Sigmoid colon (tissue), 4 donors: ENCODE results near the gene PPP4C.
A peak's percentile ranks its signal among the peaks of the same experiment; 100 is the strongest.

ENCODE experiments used
- POLR2A ChIP-seq, 2 donors: fragments of 450-650 bp; IDR thresholded peaks; one replicate each; pipeline ENCODE4 v1.6.1; 2016; ENCODE audit warnings: antibody characterized with exemption in 2 of 2, mild to moderate bottlenecking in 2 of 2, moderate library complexity in 2 of 2
- POLR2AphosphoS5 ChIP-seq, 4 donors: sonication (generic); formaldehyde crosslinking; IDR thresholded peaks; one replicate each; pipeline ENCODE4 v1.6.1; 2017; ENCODE audit warnings: antibody characterized with exemption in 4 of 4
- TF ChIP-seq, protein P1 (sequence below), 4 experiments: fragments of 450-650 bp in 3 of 4; fragments of 200-600 bp in 1 of 4; IDR thresholded peaks; one replicate each; pipeline ENCODE4 v1.5.1; 2016 to 2019; ENCODE audit warnings: antibody characterized with exemption in 4 of 4, mild to moderate bottlenecking in 3 of 4, moderate library complexity in 2 of 4

GRCh38 chr16:30069611-30070462 lies 6.0 kb upstream of the PPP4C start:
- no peak for TF ChIP-seq POLR2A (IDR thresholded peaks at IDR 0.05)
- TF ChIP-seq, protein P1, sequence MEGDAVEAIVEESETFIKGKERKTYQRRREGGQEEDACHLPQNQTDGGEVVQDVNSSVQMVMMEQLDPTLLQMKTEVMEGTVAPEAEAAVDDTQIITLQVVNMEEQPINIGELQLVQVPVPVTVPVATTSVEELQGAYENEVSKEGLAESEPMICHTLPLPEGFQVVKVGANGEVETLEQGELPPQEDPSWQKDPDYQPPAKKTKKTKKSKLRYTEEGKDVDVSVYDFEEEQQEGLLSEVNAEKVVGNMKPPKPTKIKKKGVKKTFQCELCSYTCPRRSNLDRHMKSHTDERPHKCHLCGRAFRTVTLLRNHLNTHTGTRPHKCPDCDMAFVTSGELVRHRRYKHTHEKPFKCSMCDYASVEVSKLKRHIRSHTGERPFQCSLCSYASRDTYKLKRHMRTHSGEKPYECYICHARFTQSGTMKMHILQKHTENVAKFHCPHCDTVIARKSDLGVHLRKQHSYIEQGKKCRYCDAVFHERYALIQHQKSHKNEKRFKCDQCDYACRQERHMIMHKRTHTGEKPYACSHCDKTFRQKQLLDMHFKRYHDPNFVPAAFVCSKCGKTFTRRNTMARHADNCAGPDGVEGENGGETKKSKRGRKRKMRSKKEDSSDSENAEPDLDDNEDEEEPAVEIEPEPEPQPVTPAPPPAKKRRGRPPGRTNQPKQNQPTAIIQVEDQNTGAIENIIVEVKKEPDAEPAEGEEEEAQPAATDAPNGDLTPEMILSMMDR (IDR thresholded peaks at IDR 0.05), result no peak
- peak in 1 of 4 donors; percentile 19 for TF ChIP-seq POLR2AphosphoS5 (IDR thresholded peaks at IDR 0.05)
